Measurements from ENCODE around the gene GALNT9.

The GALNT9 gene

DNA sequence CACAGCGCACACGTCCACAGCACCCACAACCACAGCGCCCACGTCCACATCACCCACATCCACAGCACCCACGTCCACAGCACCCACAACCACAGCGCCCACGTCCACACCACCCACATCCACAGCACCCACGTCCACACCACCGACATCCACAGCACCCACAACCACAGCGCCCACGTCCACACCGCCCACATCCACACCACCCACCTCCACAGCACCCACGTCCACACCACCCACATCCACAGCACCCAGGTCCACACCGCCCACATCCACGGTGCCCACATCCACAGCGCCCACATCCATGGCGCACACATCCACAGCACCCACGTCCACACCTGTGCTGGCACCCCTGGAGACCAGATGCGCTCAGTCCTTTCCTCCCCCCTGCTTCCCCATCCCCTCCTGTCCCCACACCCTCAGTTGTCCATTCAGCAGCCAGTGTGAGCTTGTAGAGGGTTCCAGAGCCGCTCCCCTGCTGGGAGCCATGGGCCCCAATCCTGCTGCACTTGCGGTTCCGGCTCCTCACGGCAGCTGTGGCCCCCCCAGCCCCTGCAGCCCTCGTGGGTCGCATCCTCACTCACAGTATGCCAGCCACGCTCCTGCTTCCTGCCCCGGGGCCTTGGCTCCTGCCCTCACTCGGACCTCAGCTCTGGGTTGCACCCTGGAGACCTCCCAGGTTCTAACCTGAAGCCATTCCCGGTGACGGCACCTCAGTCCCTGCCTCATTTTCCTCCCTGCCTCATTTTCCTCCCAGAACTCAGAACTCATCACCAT is 37.8 kb downstream of the GALNT9 start:
- no peak for DNase-seq (ENCODE audit: low read depth)
- H3K4me3 ChIP-seq (ENCODE audit: low read depth, low read length) = no peak overlapping the region
- in situ Hi-C loops (cut with HindIII; ENCODE audit: low sequenced_read_pairs) = no loop called here
- TF ChIP-seq CTCF (IDR thresholded peaks at IDR 0.05; ENCODE audit: low read depth, low read length, missing control alignments) = no peak

- no peak overlapping the region for H3K4me3 ChIP-seq (ENCODE audit: low read depth, low read length)
- DNase-seq (ENCODE audit: low read depth) = no peak
- in situ Hi-C loops (cut with HindIII; ENCODE audit: low sequenced_read_pairs) = no loop called here
- TF ChIP-seq CTCF (IDR thresholded peaks at IDR 0.05; ENCODE audit: low read depth, low read length, missing control alignments) = no peak
Observed at GRCh38 chr12:132290203-132290540, 39.2 kb downstream of the GALNT9 start.

GRCh38 chr12:132289356-132290202 is 39.8 kb downstream of the GALNT9 start:
- TF ChIP-seq CTCF (IDR thresholded peaks at IDR 0.05; ENCODE audit: low read depth, low read length, missing control alignments) = no peak

GRCh38 chr12:132288516-132289215 is 40.7 kb downstream of the GALNT9 start:
- in situ Hi-C loops (cut with HindIII; ENCODE audit: low sequenced_read_pairs) = no loop called here
- no peak overlapping the region for H3K4me3 ChIP-seq (ENCODE audit: low read depth, low read length)
- TF ChIP-seq CTCF (IDR thresholded peaks at IDR 0.05; ENCODE audit: low read depth, low read length, missing control alignments) = no peak
- no peak for DNase-seq (ENCODE audit: low read depth)

More at GRCh38 chr12:132289356-132290202, 39.8 kb downstream of the GALNT9 start:
- in situ Hi-C loops (cut with HindIII; ENCODE audit: low sequenced_read_pairs) = no loop called here
- no peak for DNase-seq (ENCODE audit: low read depth)
- no peak overlapping the region for H3K4me3 ChIP-seq (ENCODE audit: low read depth, low read length)

DNA sequence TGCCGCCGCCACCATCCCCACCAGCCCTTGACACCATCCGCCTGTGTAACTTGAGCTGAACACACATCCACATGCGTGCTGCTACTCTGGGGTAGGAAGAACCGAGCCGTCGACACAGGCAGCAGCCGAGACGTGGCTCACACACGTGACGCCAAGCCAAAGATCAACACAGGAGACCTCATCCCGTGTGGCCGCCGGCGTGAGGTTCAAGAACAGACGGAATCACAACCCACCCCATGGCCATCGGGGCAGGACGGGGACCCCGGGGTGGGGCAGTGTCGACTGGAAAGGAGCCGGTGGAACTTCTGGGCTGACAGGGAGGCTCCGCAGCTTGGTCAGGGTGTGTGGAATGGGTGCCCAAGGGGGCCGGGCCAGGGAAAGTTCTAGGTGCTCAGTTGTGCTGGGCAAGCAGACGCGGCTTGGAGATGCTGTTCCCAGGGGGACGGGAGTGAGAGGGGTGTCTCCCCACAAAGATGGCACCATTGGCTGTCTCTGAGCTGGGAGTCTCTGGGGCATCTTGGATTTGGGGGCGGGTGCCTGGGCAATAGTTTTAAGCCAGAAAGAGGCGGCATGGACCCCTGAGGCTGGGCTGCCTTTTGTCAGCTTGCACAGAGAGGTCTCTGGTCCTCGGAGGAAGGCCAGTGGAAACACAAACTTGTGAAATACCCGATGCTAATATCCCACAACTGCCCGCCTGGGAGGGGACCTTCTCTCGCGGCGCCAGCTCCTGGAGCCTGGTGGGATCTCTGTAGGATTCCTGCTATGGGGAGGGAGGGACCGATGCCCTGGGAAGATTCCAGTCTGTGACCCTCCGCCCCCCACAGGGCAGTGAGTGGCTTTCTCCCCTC is 41.8 kb downstream of the GALNT9 start:
- no peak for TF ChIP-seq CTCF (IDR thresholded peaks at IDR 0.05; ENCODE audit: low read depth, low read length, missing control alignments)
- in situ Hi-C loops (cut with HindIII; ENCODE audit: low sequenced_read_pairs) = no loop called here
- no peak for DNase-seq (ENCODE audit: low read depth)
- H3K4me3 ChIP-seq (ENCODE audit: low read depth, low read length) = no peak overlapping the region

- in situ Hi-C loops (cut with HindIII; ENCODE audit: low sequenced_read_pairs) = no loop called here
- no peak for DNase-seq (ENCODE audit: low read depth)
- H3K4me3 ChIP-seq (ENCODE audit: low read depth, low read length) = no peak overlapping the region
- no peak for TF ChIP-seq CTCF (IDR thresholded peaks at IDR 0.05; ENCODE audit: low read depth, low read length, missing control alignments)
Observed at GRCh38 chr12:132286912-132287311, 42.5 kb downstream of the GALNT9 start.
